Sigmoid colon (tissue), 4 donors: ENCODE data around the gene ROBO1.

ENCODE experiments used
- EP300 ChIP-seq, 4 donors: sonication (generic); formaldehyde crosslinking; IDR thresholded peaks; one replicate each; pipeline ENCODE4 v1.6.1; 2017; ENCODE audit warnings: antibody characterized with exemption in 4 of 4
- POLR2A ChIP-seq, 2 donors: fragments of 450-650 bp; IDR thresholded peaks; one replicate each; pipeline ENCODE4 v1.6.1; 2016; ENCODE audit warnings: antibody characterized with exemption in 2 of 2, mild to moderate bottlenecking in 2 of 2, moderate library complexity in 2 of 2
- POLR2AphosphoS5 ChIP-seq, 4 donors: sonication (generic); formaldehyde crosslinking; IDR thresholded peaks; one replicate each; pipeline ENCODE4 v1.6.1; 2017; ENCODE audit warnings: antibody characterized with exemption in 4 of 4
- TF ChIP-seq, protein P1 (sequence below), 4 experiments: fragments of 450-650 bp in 3 of 4; fragments of 200-600 bp in 1 of 4; IDR thresholded peaks; one replicate each; pipeline ENCODE4 v1.5.1; 2016 to 2019; ENCODE audit warnings: antibody characterized with exemption in 4 of 4, mild to moderate bottlenecking in 3 of 4, moderate library complexity in 2 of 4

DNA sequence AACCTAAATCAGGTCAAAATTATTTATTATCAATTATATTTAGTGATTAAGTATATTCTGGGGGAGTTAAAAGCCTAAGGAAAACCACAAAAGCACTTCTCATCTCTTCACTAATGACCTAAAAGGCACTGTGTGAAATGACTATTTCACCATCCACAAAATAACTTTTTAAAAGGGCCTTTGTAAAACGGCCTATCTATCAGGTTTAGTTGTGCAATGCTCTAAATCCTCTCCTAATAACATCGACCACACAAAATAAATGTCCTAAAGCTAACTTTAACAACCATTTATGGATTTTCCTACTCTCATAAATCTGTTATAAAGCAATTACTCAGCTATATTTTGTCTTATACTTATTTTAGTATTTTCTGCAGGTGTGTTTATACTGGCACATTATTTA lies 1066.3 kb downstream of the ROBO1 start:
- TF ChIP-seq, protein P1, sequence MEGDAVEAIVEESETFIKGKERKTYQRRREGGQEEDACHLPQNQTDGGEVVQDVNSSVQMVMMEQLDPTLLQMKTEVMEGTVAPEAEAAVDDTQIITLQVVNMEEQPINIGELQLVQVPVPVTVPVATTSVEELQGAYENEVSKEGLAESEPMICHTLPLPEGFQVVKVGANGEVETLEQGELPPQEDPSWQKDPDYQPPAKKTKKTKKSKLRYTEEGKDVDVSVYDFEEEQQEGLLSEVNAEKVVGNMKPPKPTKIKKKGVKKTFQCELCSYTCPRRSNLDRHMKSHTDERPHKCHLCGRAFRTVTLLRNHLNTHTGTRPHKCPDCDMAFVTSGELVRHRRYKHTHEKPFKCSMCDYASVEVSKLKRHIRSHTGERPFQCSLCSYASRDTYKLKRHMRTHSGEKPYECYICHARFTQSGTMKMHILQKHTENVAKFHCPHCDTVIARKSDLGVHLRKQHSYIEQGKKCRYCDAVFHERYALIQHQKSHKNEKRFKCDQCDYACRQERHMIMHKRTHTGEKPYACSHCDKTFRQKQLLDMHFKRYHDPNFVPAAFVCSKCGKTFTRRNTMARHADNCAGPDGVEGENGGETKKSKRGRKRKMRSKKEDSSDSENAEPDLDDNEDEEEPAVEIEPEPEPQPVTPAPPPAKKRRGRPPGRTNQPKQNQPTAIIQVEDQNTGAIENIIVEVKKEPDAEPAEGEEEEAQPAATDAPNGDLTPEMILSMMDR (IDR thresholded peaks at IDR 0.05), result no peak
- TF ChIP-seq POLR2A (IDR thresholded peaks at IDR 0.05), result no peak
- no peak for TF ChIP-seq EP300 (IDR thresholded peaks at IDR 0.05)
- no peak for TF ChIP-seq POLR2AphosphoS5 (IDR thresholded peaks at IDR 0.05)
